22Rv1 (cell line): ENCODE results near the gene COL6A2.

Source experiments
- ZFX ChIP-seq: fragments of 450-650 bp; IDR thresholded peaks from 2 replicates; pipeline ENCODE4 v1.6.1; 2017; ENCODE audit warnings: antibody characterized with exemption, borderline replicate concordance
- TF ChIP-seq, protein P1 (sequence below): fragments of 450-650 bp; IDR thresholded peaks from 2 replicates; pipeline ENCODE4 v1.5.1; 2017; ENCODE audit warnings: mild to moderate bottlenecking

DNA sequence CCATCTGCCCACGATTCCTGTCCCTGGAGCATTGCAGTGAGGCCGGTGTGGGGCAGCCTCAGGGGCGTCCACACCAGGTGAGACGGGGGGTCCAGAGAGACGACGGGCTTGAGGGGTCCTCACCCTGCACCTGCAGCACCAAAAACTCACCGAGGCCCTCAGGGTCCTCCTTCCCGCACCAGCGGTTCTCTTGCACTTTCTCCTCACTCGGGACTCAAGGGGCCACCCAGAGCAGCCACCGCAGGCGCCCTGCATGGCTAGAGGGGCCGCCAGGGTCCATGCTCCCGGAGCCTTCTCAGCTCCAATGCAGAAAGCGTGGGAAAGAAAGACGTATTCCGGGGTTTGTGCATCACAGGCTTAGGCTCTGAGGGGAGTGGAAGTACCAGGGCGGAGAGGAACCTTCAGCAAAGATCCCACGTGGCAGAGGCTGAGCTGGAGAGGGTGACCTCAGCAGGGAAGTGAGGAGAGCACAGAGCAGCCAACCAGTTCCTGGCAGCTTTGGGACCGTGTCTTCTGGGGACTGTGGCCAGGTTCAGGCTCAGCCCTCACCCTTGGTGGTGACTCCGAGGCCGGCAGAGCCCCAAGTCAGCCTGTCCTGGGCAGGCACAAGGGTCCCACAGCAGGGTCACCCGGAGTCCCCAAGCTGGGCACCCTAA, 19.5 kb upstream of the COL6A2 start:
- TF ChIP-seq, protein P1, sequence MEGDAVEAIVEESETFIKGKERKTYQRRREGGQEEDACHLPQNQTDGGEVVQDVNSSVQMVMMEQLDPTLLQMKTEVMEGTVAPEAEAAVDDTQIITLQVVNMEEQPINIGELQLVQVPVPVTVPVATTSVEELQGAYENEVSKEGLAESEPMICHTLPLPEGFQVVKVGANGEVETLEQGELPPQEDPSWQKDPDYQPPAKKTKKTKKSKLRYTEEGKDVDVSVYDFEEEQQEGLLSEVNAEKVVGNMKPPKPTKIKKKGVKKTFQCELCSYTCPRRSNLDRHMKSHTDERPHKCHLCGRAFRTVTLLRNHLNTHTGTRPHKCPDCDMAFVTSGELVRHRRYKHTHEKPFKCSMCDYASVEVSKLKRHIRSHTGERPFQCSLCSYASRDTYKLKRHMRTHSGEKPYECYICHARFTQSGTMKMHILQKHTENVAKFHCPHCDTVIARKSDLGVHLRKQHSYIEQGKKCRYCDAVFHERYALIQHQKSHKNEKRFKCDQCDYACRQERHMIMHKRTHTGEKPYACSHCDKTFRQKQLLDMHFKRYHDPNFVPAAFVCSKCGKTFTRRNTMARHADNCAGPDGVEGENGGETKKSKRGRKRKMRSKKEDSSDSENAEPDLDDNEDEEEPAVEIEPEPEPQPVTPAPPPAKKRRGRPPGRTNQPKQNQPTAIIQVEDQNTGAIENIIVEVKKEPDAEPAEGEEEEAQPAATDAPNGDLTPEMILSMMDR, result no peak
- no peak for TF ChIP-seq ZFX
